ENCODE measurements around the gene SDHC. TPM values are rescaled to one million over a fixed set of nuclear protein-coding genes. Genes with fewer than 3 reads are reported as not detected.

The SDHC gene
- total and polyA plus RNA-seq, 2 donors (not counting 1 experiment from before 2014, with no cell fraction given): 78.3 to 109 TPM

GRCh38 chr1:161290779-161291178, 23.4 kb upstream of the SDHC start:
- no peaks in the 10 kb centered on the region for H3K4me1 Mint-ChIP-seq
- Histone ChIP-seq H4K20me1 (ENCODE audit: control insufficient read depth, insufficient read depth, low read length, poor library complexity, severe bottlenecking) (no peaks in the 10 kb centered on the region), H3K9me3 (ENCODE audit: control extremely low read depth in 1 of 3, control insufficient read depth in 2 of 3, insufficient read depth in 1 of 3, low read length in 2 of 3) (no peaks in the 10 kb centered on the region), H3K79me2 (ENCODE audit: control insufficient read depth, insufficient read depth, low read length) (no peaks in the 10 kb centered on the region), H3K27ac (ENCODE audit: low read length in 2 of 2) (no peak overlapping the region), H3K36me3 (replicated peaks in 1 of 2; ENCODE audit: control extremely low read depth in 1 of 2, control insufficient read depth in 1 of 2, extremely low read depth in 1 of 2, insufficient read depth in 2 of 2, low read length in 1 of 2) (no peaks in the 10 kb centered on the region), H3K4me3 (ENCODE audit: control extremely low read depth in 1 of 5, extremely low read depth in 1 of 5, insufficient read depth in 1 of 5, low read depth in 2 of 5, low read length in 4 of 5) (no peak overlapping the region), H3K27me3 (replicated peaks in 1 of 4; ENCODE audit: control extremely low read depth in 1 of 4, control insufficient read depth in 3 of 4, insufficient read depth in 4 of 4, low read length in 3 of 4) (no peaks in the 10 kb centered on the region), H3K9ac (ENCODE audit: low read length) (no peak overlapping the region), H3K4me1 (ENCODE audit: control insufficient read depth in 2 of 2, insufficient read depth in 2 of 2, low read length in 2 of 2) (no peaks in the 10 kb centered on the region), H3K4me2 (replicated peaks; ENCODE audit: low read depth, low read length, poor library complexity, severe bottlenecking) (no peak overlapping the region), H2AFZ (ENCODE audit: insufficient read depth, low read depth, low read length, poor library complexity, severe bottlenecking) (no peak overlapping the region)
- H3K9me3 Mint-ChIP-seq (ENCODE audit: insufficient read depth): no peaks in the 10 kb centered on the region
- no peak for DNase-seq
- H3K27me3 Mint-ChIP-seq: no peaks in the 10 kb centered on the region
- intact Hi-C loops (cut with micrococcal nuclease): loop anchor here (2.0 to 5.0 kb wide), 2 partner anchors 63 to 98 kb away; partner anchors contain the start of gene TOMM40L
- 100% methylated on average over 1 of the region's 1 CpG for WGBS (ENCODE audit: insufficient coverage)
- POLR2A ChIA-PET: interaction anchor here (0.6 to 0.8 kb wide), 3 partner anchors 126 to 473 kb away, joined by 3 to 5 read pairs (median 4); no protein-coding TSS in a partner anchor
- CTCF ChIA-PET: interaction anchor here (0.6 to 2.9 kb wide), 24 partner anchors 8 to 1196 kb away, joined by 3 to 34 read pairs (median 4); partner anchors contain the start of genes NDUFS2, PPOX, SDHC and TOMM40L
- TF ChIP-seq EZH2 (IDR thresholded peaks at IDR 0.05; ENCODE audit: borderline replicate concordance, insufficient read depth, low read depth, low read length, poor library complexity, severe bottlenecking) (no peak), CTCF (IDR thresholded peaks at IDR 0.05) (no peak)
- no peak for ATAC-seq (ENCODE audit: low read depth)
- no peak overlapping the region for H3K4me3 Mint-ChIP-seq
- H3K27ac Mint-ChIP-seq: no peak overlapping the region

GRCh38 chr1:161297415-161297814, 16.8 kb upstream of the SDHC start:
- H3K27me3 Mint-ChIP-seq: no peaks in the 10 kb centered on the region
- Histone ChIP-seq H4K20me1 (ENCODE audit: control insufficient read depth, insufficient read depth, low read length, poor library complexity, severe bottlenecking) (no peaks in the 10 kb centered on the region), H3K4me3 (ENCODE audit: control extremely low read depth in 1 of 5, extremely low read depth in 1 of 5, insufficient read depth in 1 of 5, low read depth in 2 of 5, low read length in 4 of 5) (no peak overlapping the region), H2AFZ (ENCODE audit: insufficient read depth, low read depth, low read length, poor library complexity, severe bottlenecking) (no peak overlapping the region), H3K27ac (ENCODE audit: low read length in 2 of 2) (no peak overlapping the region), H3K27me3 (replicated peaks in 1 of 4; ENCODE audit: control extremely low read depth in 1 of 4, control insufficient read depth in 3 of 4, insufficient read depth in 4 of 4, low read length in 3 of 4) (no peaks in the 10 kb centered on the region), H3K36me3 (replicated peaks in 1 of 2; ENCODE audit: control extremely low read depth in 1 of 2, control insufficient read depth in 1 of 2, extremely low read depth in 1 of 2, insufficient read depth in 2 of 2, low read length in 1 of 2) (no peaks in the 10 kb centered on the region), H3K4me1 (ENCODE audit: control insufficient read depth in 2 of 2, insufficient read depth in 2 of 2, low read length in 2 of 2) (peaks cover 6 to 7% of the 10 kb centered on the region in 2 donors), H3K9ac (ENCODE audit: low read length) (no peak overlapping the region), H3K9me3 (ENCODE audit: control extremely low read depth in 1 of 3, control insufficient read depth in 2 of 3, insufficient read depth in 1 of 3, low read length in 2 of 3) (no peaks in the 10 kb centered on the region), H3K4me2 (replicated peaks; ENCODE audit: low read depth, low read length, poor library complexity, severe bottlenecking) (no peak overlapping the region), H3K79me2 (ENCODE audit: control insufficient read depth, insufficient read depth, low read length) (peaks cover 6% of the 10 kb centered on the region)
- ChIA-PET CTCF (interaction anchor here (0.7 kb wide), 1 partner anchor 10 kb away, joined by 3 read pairs; no protein-coding TSS in a partner anchor), POLR2A (no interaction called here)
- DNase-seq (no peak), ATAC-seq (ENCODE audit: low read depth) (no peak)
- no peak overlapping the region for H3K27ac Mint-ChIP-seq
- intact Hi-C loops (cut with micrococcal nuclease): no loop called here
- peaks cover 13% of the 10 kb centered on the region for H3K4me1 Mint-ChIP-seq
- no peak for TF ChIP-seq CTCF (IDR thresholded peaks at IDR 0.05)
- TF ChIP-seq EZH2 (IDR thresholded peaks at IDR 0.05; ENCODE audit: borderline replicate concordance, insufficient read depth, low read depth, low read length, poor library complexity, severe bottlenecking): no peak
- no peak overlapping the region for H3K4me3 Mint-ChIP-seq
- H3K9me3 Mint-ChIP-seq (ENCODE audit: insufficient read depth): no peaks in the 10 kb centered on the region

Data from B cell (primary cell).